GM12891 (cell line): Measurements from ENCODE around the gene RPP40.
"Not testable (repeated sequence)": the region's sequence is repeated elsewhere in the genome, so short reads cannot be mapped to it uniquely, and the experiment has no call there.

Experiments used
- DNase-seq: peaks from one replicate; pipeline ENCODE4 v3.0.0; 2011; ENCODE audit warnings: low spot score; ENCODE audit not compliant: insufficient read length
- FAIRE-seq: peaks from 2 replicates; lab custom pipeline; 2011; peaks lifted over from hg19 to GRCh38; lab: Jason Lieb, UNC
- PAX5 ChIP-seq: IDR thresholded peaks from 2 replicates; pipeline ENCODE4 v1.6.1; 2011; ENCODE audit warnings: low read length, moderate library complexity, mild to moderate bottlenecking; ENCODE audit not compliant: insufficient read depth, severe bottlenecking
- POLR2A ChIP-seq: IDR thresholded peaks from 2 replicates; pipeline ENCODE4 v1.6.1; 2011; ENCODE audit warnings: low read depth, low read length, control low read depth
- POLR2AphosphoS5 ChIP-seq: IDR thresholded peaks from 2 replicates; pipeline ENCODE4 v1.6.1; 2011; ENCODE audit warnings: low read depth, low read length, control low read depth
- POU2F2 ChIP-seq: IDR thresholded peaks from 2 replicates; pipeline ENCODE4 v1.6.1; 2011; ENCODE audit warnings: low read depth, mild to moderate bottlenecking, control low read depth, low read length, moderate library complexity
- SPI1 ChIP-seq: IDR thresholded peaks from 2 replicates; pipeline ENCODE4 v1.6.1; 2011; ENCODE audit warnings: low read depth, low read length, control low read depth
- TAF1 ChIP-seq: IDR thresholded peaks from 2 replicates; pipeline ENCODE4 v1.6.1; 2011; ENCODE audit warnings: low read depth, low read length, control low read depth

RPP40 gene

GRCh38 chr6:5036269-5036668 lies 32.4 kb upstream of the RPP40 start:
- FAIRE-seq: no peak

GRCh38 chr6:5034736-5035135 lies 30.9 kb upstream of the RPP40 start:
- TF ChIP-seq POU2F2 (no peak), POLR2AphosphoS5 (no peak), TAF1 (no peak), PAX5 (no peak), SPI1 (no peak), POLR2A (no peak)
- DNase-seq (no peak), FAIRE-seq (no peak)

More at GRCh38 chr6:5036269-5036668, 32.4 kb upstream of the RPP40 start:
- no peak for DNase-seq
- TF ChIP-seq SPI1 (no peak), PAX5 (no peak), TAF1 (no peak), POLR2AphosphoS5 (no peak)

GRCh38 chr6:5034328-5034727 lies 30.5 kb upstream of the RPP40 start:
- TF ChIP-seq PAX5 (no peak), POLR2AphosphoS5 (no peak), SPI1 (no peak), TAF1 (no peak), POU2F2 (no peak), POLR2A (no peak)
- no peak for FAIRE-seq
- DNase-seq: no peak

- DNase-seq, FAIRE-seq: not testable (repeated sequence)
Measured at GRCh38 chr6:5033214-5033904, 29.5 kb upstream of the RPP40 start.

- not testable (repeated sequence) for FAIRE-seq, DNase-seq
Measured at GRCh38 chr6:5032706-5033105, 28.9 kb upstream of the RPP40 start.

GRCh38 chr6:5031150-5031549 lies 27.3 kb upstream of the RPP40 start:
- TF ChIP-seq POU2F2 (no peak), SPI1 (no peak), TAF1 (no peak), POLR2AphosphoS5 (no peak), POLR2A (no peak), PAX5 (no peak)
- DNase-seq: no peak
- no peak for FAIRE-seq

- FAIRE-seq: peak; percentile 93
- TF ChIP-seq POLR2A (no peak), SPI1 (no peak), TAF1 (no peak)
- peak; percentile 59 for DNase-seq
Measured at GRCh38 chr6:5030596-5031136, 26.8 kb upstream of the RPP40 start.

GRCh38 chr6:5029609-5030008 lies 25.8 kb upstream of the RPP40 start:
- FAIRE-seq: no peak
- no peak for TF ChIP-seq PAX5
- TF ChIP-seq TAF1: no peak
- no peak for TF ChIP-seq POLR2AphosphoS5
- TF ChIP-seq SPI1: no peak
- TF ChIP-seq POLR2A: no peak
- TF ChIP-seq POU2F2: no peak
- DNase-seq: no peak

GRCh38 chr6:5028921-5029320 lies 25.1 kb upstream of the RPP40 start:
- DNase-seq (no peak), FAIRE-seq (no peak)
- TF ChIP-seq POLR2AphosphoS5: no peak
- TF ChIP-seq SPI1: no peak
- no peak for TF ChIP-seq POLR2A
- TF ChIP-seq PAX5: no peak
- TF ChIP-seq TAF1: no peak
- TF ChIP-seq POU2F2: no peak

GRCh38 chr6:5028301-5028700 lies 24.5 kb upstream of the RPP40 start:
- TF ChIP-seq POLR2AphosphoS5 (no peak), PAX5 (no peak), POLR2A (no peak), SPI1 (no peak), POU2F2 (no peak), TAF1 (no peak)
- FAIRE-seq (no peak), DNase-seq (no peak)
